HEK293 (cell line): ENCODE data around the gene SOX6.

Experiments used
- CTCF ChIA-PET: fragments of 350-600 bp; formaldehyde crosslinking; extraction: SDS; loops from one replicate; lab custom pipeline; 2021; ENCODE audit warnings: antibody characterized with exemption; lab: Yijun Ruan, JAX
- POLR2A ChIA-PET: fragments of 300-600 bp; formaldehyde crosslinking; extraction: SDS; loops from one replicate; lab custom pipeline; 2020; ENCODE audit warnings: antibody characterized with exemption, inconsistent platforms; lab: Yijun Ruan, JAX
- H3K27ac ChIP-seq: fragments of 200-500 bp; sonication (Bioruptor generic); 2 replicates; pipeline ENCODE4 v1.5.1; 2014; ENCODE audit warnings: low read depth, low read length, control low read depth, inconsistent platforms; ENCODE audit errors: extremely low read depth
- H3K36me3 ChIP-seq, 2 experiments: fragments of 200-500 bp in 1 of 2; sonication (Bioruptor generic) in 1 of 2; 1 replicate in 1 of 2; 2 replicates in 1 of 2; pipeline ENCODE4 v1.5.1; 2014 to 2017; ENCODE audit warnings: inconsistent platforms in 2 of 2, low read length in 2 of 2; ENCODE audit not compliant: control insufficient read depth in 2 of 2, insufficient read depth in 1 of 2
- H3K4me1 ChIP-seq: fragments of 200-500 bp; sonication (Bioruptor generic); 2 replicates; pipeline ENCODE4 v1.5.1; 2014; ENCODE audit warnings: mild to moderate bottlenecking, low read length, inconsistent platforms; ENCODE audit not compliant: control insufficient read depth, insufficient read depth
- H3K4me3 ChIP-seq: 2 replicates; pipeline ENCODE4 v1.5.1; 2011; ENCODE audit warnings: low read depth, mild to moderate bottlenecking, control low read depth, low read length, moderate library complexity
- H3K9me3 ChIP-seq: fragments of 200-500 bp; sonication (Bioruptor generic); 2 replicates; pipeline ENCODE4 v1.5.1; 2014; ENCODE audit warnings: low read depth, low read length, inconsistent platforms; ENCODE audit not compliant: control insufficient read depth, insufficient read depth
- BCL11B ChIP-seq: fragments of 450-650 bp; formaldehyde crosslinking; IDR thresholded peaks from 2 replicates; pipeline ENCODE4 v1.5.1; 2016; ENCODE audit warnings: low read depth, missing biosample characterization, missing genetic modification characterization
- EGR2 ChIP-seq: fragments of 450-650 bp; formaldehyde crosslinking; IDR thresholded peaks from 2 replicates; pipeline ENCODE4 v1.5.1; 2016; ENCODE audit warnings: low read depth, missing biosample characterization, missing genetic modification characterization
- GLI4 ChIP-seq: fragments of 450-650 bp; formaldehyde crosslinking; IDR thresholded peaks from 2 replicates; pipeline ENCODE4 v1.5.1; 2016; ENCODE audit warnings: missing biosample characterization, missing genetic modification characterization
- KLF10 ChIP-seq: fragments of 450-650 bp; IDR thresholded peaks from 2 replicates; pipeline ENCODE4 v1.5.1; 2018; ENCODE audit warnings: missing biosample characterization, mild to moderate bottlenecking, missing genetic modification characterization
- SCRT2 ChIP-seq: fragments of 450-650 bp; formaldehyde crosslinking; IDR thresholded peaks from 2 replicates; pipeline ENCODE4 v1.5.1; 2016; ENCODE audit warnings: missing biosample characterization, missing genetic modification characterization
- SP2 ChIP-seq: fragments of 450-650 bp; formaldehyde crosslinking; IDR thresholded peaks from 2 replicates; pipeline ENCODE4 v1.5.1; 2016; ENCODE audit warnings: missing biosample characterization, missing genetic modification characterization
- YY1 ChIP-seq: fragments of 450-650 bp; formaldehyde crosslinking; IDR thresholded peaks from 2 replicates; pipeline ENCODE4 v1.5.1; 2018; ENCODE audit warnings: missing biosample characterization, missing genetic modification characterization
- ZBTB21 ChIP-seq: fragments of 450-650 bp; formaldehyde crosslinking; IDR thresholded peaks from 2 replicates; pipeline ENCODE4 v1.5.1; 2017; ENCODE audit warnings: missing biosample characterization, missing genetic modification characterization
- ZBTB48 ChIP-seq: fragments of 450-650 bp; formaldehyde crosslinking; IDR thresholded peaks from 2 replicates; pipeline ENCODE4 v1.5.1; 2016; ENCODE audit warnings: missing biosample characterization, missing genetic modification characterization
- ZFP3 ChIP-seq: fragments of 450-650 bp; formaldehyde crosslinking; IDR thresholded peaks from 2 replicates; pipeline ENCODE4 v1.5.1; 2016; ENCODE audit warnings: low read depth, missing biosample characterization, missing genetic modification characterization
- ZNF175 ChIP-seq: fragments of 450-650 bp; formaldehyde crosslinking; IDR thresholded peaks from 2 replicates; pipeline ENCODE4 v1.5.1; 2016; ENCODE audit warnings: missing biosample characterization, missing genetic modification characterization
- ZNF202 ChIP-seq: fragments of 450-650 bp; formaldehyde crosslinking; IDR thresholded peaks from 2 replicates; pipeline ENCODE4 v1.5.1; 2016; ENCODE audit warnings: missing biosample characterization, missing genetic modification characterization, borderline replicate concordance
- ZNF274 ChIP-seq, 2 experiments: fragments of 200-500 bp in 1 of 2; fragments of 450-650 bp in 1 of 2; sonication (Bioruptor generic) in 1 of 2; formaldehyde crosslinking in 1 of 2; IDR thresholded peaks; 2 replicates each; pipeline versions ENCODE4 v1.5.1 to v1.6.1; 2014 to 2016; ENCODE audit warnings: borderline replicate concordance in 1 of 2, inconsistent platforms in 1 of 2, low read length in 1 of 2, missing biosample characterization in 1 of 2, missing genetic modification characterization in 1 of 2
- ZNF354C ChIP-seq: fragments of 450-650 bp; formaldehyde crosslinking; IDR thresholded peaks from 2 replicates; pipeline ENCODE4 v1.5.1; 2016; ENCODE audit warnings: missing biosample characterization, missing genetic modification characterization, low read depth, borderline replicate concordance
- ZNF544 ChIP-seq: fragments of 450-650 bp; formaldehyde crosslinking; IDR thresholded peaks from 2 replicates; pipeline ENCODE4 v1.5.0; 2017; ENCODE audit warnings: missing biosample characterization, missing genetic modification characterization
- ZNF585B ChIP-seq: fragments of 450-650 bp; formaldehyde crosslinking; IDR thresholded peaks from 2 replicates; pipeline ENCODE4 v1.5.1; 2016; ENCODE audit warnings: missing biosample characterization, missing genetic modification characterization
- ZNF623 ChIP-seq: fragments of 450-650 bp; formaldehyde crosslinking; IDR thresholded peaks from 2 replicates; pipeline ENCODE4 v1.5.1; 2016; ENCODE audit warnings: missing biosample characterization, missing genetic modification characterization
- TF ChIP-seq, protein P1 (sequence below): fragments of 450-650 bp; formaldehyde crosslinking; IDR thresholded peaks from 2 replicates; pipeline ENCODE4 v1.5.1; 2016; ENCODE audit warnings: missing biosample characterization, missing genetic modification characterization
- TF ChIP-seq, protein P2 (sequence below): fragments of 450-650 bp; formaldehyde crosslinking; IDR thresholded peaks from 2 replicates; pipeline ENCODE4 v1.5.1; 2016; ENCODE audit warnings: missing biosample characterization, missing genetic modification characterization
- TF ChIP-seq, protein P3 (sequence below): fragments of 450-650 bp; formaldehyde crosslinking; IDR thresholded peaks from 2 replicates; pipeline ENCODE4 v1.5.1; 2016; ENCODE audit warnings: missing biosample characterization, missing genetic modification characterization
- TF ChIP-seq, protein P4 (sequence below): fragments of 450-650 bp; formaldehyde crosslinking; IDR thresholded peaks from 2 replicates; pipeline ENCODE4 v1.5.1; 2016; ENCODE audit warnings: missing biosample characterization, missing genetic modification characterization

The SOX6 gene

DNA sequence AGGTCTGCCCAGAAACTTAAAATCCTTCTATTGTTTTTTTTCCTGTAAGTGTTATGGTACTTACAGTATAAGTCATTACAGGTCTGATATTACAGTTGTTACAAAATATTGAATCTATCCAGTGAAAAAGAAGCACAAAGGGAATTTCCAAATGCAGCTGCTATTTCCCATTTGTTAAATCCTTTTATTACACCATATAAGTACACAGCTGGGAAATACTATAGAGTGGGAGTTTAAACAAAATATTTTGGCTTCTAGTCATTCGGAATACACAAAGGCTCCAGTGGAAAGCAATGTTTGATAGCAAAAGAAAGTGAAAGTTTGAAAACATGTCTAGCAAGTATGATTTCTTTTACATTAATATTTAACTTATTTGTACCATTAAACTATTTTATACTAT is 18.0 kb downstream of the SOX6 start (continued):
- TF ChIP-seq ZNF175 (tag by site-specific recombination) = no peak
- no peak for TF ChIP-seq ZNF544 (tag by site-specific recombination)
- no peak for TF ChIP-seq ZNF202 (tag by site-specific recombination)

DNA sequence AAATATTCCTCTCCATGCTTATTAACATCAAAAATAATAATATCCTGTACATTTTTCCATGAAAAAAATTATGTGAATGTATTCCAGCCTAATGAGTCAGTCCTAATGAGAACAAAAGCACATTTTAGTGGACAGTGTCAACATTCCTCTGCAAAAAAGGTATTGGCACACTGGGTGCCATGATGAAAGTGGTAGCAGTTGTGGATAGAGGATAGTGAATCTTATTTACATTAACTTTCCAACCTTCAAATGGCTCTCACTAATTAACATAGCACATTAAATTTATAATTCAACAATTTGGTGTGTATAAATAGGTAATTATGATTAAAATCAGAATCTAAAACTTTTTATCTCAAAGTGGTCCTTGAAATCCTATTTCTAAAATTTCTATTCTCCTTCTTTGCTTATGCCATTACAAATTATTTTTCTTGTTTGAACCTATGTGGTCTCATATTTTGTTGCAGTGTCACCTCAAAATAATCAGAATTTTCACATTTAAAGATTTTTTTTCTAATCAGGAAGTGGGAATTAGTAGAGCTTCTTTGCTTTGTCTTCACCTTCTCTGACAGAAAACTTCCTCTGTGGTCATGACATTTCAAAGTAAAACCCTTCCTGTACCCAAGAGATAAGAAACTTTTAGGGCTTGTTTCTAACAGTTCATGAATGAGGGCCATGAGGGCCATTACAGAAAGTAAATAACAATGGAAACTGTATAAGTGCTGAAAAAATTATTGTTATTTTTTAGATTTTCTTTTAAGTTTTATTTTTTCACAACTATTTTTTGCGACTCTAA is 18.7 kb downstream of the SOX6 start:
- TF ChIP-seq YY1 (tag by site-specific recombination) (no peak), ZNF585B (tag by site-specific recombination) (no peak), ZNF354C (tag by site-specific recombination) (no peak), EGR2 (tag by site-specific recombination) (no peak), ZNF274 (IDR thresholded peaks at IDR 0.05; ENCODE audit: low read length) (no peak), ZNF274 (tag by site-specific recombination; IDR thresholded peaks at IDR 0.05; ENCODE audit: borderline replicate concordance) (no peak), ZBTB48 (tag by site-specific recombination) (no peak)
- Histone ChIP-seq H3K9me3 (no peaks in the 10 kb centered on the region), H3K4me3 (no peak overlapping the region), H3K4me1 (no peaks in the 10 kb centered on the region), H3K27ac (no peak overlapping the region), H3K36me3 (no peaks in the 10 kb centered on the region)
- ChIA-PET POLR2A (no interaction called here), CTCF (interaction anchor here (0.7 kb wide), 1 partner anchor 1219 kb away, joined by 4 read pairs; no protein-coding TSS in a partner anchor)

DNA sequence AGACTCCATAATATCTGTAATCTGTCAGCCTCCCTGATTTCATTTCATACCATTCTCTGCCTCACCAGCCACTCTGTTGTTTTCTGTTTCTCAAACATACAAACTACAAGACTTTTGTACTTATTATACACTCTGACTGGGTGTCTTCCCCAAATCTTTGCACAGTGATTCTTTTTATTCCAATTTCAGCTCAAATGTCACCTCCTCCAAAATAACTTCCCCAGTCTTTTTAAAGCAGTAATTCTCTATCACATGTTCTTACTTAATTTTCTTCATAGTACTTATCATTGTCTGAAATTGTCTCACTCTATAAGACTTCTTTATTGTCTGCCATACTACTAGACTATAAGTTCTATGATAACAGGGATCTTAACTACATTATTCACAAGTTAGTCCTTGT is 19.6 kb downstream of the SOX6 start:
- TF ChIP-seq ZNF202 (tag by site-specific recombination) (no peak), SCRT2 (no peak), KLF10 (no peak), ZFP3 (tag by site-specific recombination) (no peak), GLI4 (tag by site-specific recombination) (no peak), ZNF354C (tag by site-specific recombination) (no peak), ZBTB21 (tag by site-specific recombination) (no peak), SP2 (tag by site-specific recombination) (no peak), ZNF623 (no peak), BCL11B (tag by site-specific recombination) (no peak)
- TF ChIP-seq, protein P1, sequence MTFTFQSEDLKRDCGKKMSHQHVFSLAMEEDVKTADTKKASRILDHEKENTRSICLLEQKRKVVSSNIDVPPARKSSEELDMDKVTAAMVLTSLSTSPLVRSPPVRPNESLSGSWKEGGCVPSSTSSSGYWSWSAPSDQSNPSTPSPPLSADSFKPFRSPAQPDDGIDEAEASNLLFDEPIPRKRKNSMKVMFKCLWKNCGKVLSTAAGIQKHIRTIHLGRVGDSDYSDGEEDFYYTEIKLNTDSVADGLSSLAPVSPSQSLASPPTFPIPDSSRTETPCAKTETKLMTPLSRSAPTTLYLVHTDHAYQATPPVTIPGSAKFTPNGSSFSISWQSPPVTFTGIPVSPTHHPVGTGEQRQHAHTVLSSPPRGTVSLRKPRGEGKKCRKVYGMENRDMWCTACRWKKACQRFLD (tag by site-specific recombination) = no peak
- TF ChIP-seq, protein P2, sequence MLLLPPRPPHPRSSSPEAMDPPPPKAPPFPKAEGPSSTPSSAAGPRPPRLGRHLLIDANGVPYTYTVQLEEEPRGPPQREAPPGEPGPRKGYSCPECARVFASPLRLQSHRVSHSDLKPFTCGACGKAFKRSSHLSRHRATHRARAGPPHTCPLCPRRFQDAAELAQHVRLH (tag by site-specific recombination) = no peak
- TF ChIP-seq, protein P3, sequence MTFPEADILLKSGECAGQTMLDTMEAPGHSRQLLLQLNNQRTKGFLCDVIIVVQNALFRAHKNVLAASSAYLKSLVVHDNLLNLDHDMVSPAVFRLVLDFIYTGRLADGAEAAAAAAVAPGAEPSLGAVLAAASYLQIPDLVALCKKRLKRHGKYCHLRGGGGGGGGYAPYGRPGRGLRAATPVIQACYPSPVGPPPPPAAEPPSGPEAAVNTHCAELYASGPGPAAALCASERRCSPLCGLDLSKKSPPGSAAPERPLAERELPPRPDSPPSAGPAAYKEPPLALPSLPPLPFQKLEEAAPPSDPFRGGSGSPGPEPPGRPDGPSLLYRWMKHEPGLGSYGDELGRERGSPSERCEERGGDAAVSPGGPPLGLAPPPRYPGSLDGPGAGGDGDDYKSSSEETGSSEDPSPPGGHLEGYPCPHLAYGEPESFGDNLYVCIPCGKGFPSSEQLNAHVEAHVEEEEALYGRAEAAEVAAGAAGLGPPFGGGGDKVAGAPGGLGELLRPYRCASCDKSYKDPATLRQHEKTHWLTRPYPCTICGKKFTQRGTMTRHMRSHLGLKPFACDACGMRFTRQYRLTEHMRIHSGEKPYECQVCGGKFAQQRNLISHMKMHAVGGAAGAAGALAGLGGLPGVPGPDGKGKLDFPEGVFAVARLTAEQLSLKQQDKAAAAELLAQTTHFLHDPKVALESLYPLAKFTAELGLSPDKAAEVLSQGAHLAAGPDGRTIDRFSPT = no peak
- TF ChIP-seq, protein P4, sequence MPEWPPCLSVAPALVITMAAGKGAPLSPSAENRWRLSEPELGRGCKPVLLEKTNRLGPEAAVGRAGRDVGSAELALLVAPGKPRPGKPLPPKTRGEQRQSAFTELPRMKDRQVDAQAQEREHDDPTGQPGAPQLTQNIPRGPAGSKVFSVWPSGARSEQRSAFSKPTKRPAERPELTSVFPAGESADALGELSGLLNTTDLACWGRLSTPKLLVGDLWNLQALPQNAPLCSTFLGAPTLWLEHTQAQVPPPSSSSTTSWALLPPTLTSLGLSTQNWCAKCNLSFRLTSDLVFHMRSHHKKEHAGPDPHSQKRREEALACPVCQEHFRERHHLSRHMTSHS = no peak
- H3K9me3 ChIP-seq = no peaks in the 10 kb centered on the region
- no peak overlapping the region for H3K4me3 ChIP-seq
- H3K27ac ChIP-seq = no peak overlapping the region
- CTCF ChIA-PET = interaction anchor here (0.7 kb wide), 1 partner anchor 1218 kb away, joined by 4 read pairs; no protein-coding TSS in a partner anchor
- no peaks in the 10 kb centered on the region for H3K4me1 ChIP-seq
- H3K36me3 ChIP-seq = no peaks in the 10 kb centered on the region
- POLR2A ChIA-PET = no interaction called here
